HFFc6 (cell line): ENCODE data around the gene NSMF. TPM values are rescaled to one million over a fixed set of nuclear protein-coding genes. Genes with fewer than 3 reads are reported as not detected.

Experiments used
- DNase-seq: peaks from one replicate; pipeline ENCODE4 v3.0.0-alpha.2; 2018
- H3K27ac Mint-ChIP-seq: 2 replicates; pipeline ENCODE4 v1.8.0; 2020; ENCODE audit warnings: mild to moderate bottlenecking, mixed read lengths
- H3K27me3 Mint-ChIP-seq: 2 replicates; pipeline ENCODE4 v1.8.0; 2021; ENCODE audit warnings: mild to moderate bottlenecking, moderate library complexity, mixed read lengths; ENCODE audit not compliant: insufficient read depth
- H3K36me3 Mint-ChIP-seq: 2 replicates; pipeline ENCODE4 v1.8.0; 2021; ENCODE audit warnings: low read depth, mixed read lengths
- H3K4me1 Mint-ChIP-seq: 2 replicates; pipeline ENCODE4 v1.8.0; 2020; ENCODE audit warnings: low read depth, mixed read lengths
- H3K4me3 Mint-ChIP-seq: 2 replicates; pipeline ENCODE4 v1.8.0; 2020; ENCODE audit warnings: mild to moderate bottlenecking, moderate library complexity, mixed read lengths
- H3K9me3 Mint-ChIP-seq: 2 replicates; pipeline ENCODE4 v1.8.0; 2020; ENCODE audit warnings: mild to moderate bottlenecking, mixed read lengths
- total RNA-seq, 6 experiments: library from RNA; stranded (reverse); fragmentation: NEBNext Ultra II Directional; extraction: Animal tissue kit (Norgen Biotek cat#: 25700); gene quantifications; 2 replicates in 1 of 6; 3 replicates in 5 of 6; pipeline ENCODE4 v1.2.3, GENCODE V29; 2021
- TF ChIP-seq, protein P1 (sequence below): fragments of 200-600 bp; sonication (generic); IDR thresholded peaks from 2 replicates; pipeline ENCODE4 v1.5.0; 2021; ENCODE audit warnings: antibody characterized with exemption, mild to moderate bottlenecking

The NSMF gene
- total RNA-seq, 6 experiments from 2014 or later: 24.3 to 29.9 (median 26.4) TPM

DNA sequence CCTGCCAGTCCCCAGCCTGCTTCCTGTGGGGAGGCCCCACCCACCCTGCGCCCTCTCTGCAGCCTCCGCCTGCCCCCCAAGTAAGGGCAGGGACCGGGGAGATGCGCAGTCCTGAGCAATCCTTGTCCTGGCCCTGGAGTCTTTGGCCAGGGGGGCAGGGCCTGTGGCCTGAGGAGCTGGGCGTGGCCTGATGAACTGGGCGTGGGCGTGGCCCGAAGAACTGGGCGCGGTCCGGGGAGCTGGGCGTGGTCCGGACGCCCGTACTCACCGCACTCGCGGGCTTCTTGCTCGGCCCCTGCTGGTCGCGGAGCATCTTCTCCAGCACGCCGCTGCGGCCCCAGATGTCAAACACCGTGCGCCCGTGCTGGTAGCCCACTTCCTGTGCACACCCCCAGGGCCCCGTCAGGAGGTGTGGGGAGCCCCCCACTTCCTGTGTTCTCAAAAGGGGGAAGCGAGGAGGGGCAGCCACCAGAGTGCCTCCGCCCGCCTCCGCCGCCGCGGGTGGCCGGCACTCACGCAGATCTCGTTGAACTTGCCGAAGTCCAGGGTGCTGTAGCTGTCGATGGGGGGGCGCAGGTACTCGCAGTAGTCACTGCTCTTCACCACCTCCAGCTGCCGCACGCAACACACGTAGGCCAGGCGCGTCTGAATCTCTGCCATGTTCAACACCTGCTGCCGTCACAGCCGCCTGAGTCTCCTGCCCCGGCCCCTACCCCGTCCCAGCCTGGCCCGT lies 2.7 kb upstream of the NSMF start:
- Mint-ChIP-seq H3K4me1 (no peaks in the 10 kb centered on the region), H3K4me3 (no peak overlapping the region), H3K27ac (no peak overlapping the region), H3K27me3 (peaks cover 3% of the 10 kb centered on the region; the same call in 1 of the 2 replicates), H3K36me3 (no peaks in the 10 kb centered on the region), H3K9me3 (no peaks in the 10 kb centered on the region)
- peak; percentile 18 for DNase-seq
- TF ChIP-seq, protein P1, sequence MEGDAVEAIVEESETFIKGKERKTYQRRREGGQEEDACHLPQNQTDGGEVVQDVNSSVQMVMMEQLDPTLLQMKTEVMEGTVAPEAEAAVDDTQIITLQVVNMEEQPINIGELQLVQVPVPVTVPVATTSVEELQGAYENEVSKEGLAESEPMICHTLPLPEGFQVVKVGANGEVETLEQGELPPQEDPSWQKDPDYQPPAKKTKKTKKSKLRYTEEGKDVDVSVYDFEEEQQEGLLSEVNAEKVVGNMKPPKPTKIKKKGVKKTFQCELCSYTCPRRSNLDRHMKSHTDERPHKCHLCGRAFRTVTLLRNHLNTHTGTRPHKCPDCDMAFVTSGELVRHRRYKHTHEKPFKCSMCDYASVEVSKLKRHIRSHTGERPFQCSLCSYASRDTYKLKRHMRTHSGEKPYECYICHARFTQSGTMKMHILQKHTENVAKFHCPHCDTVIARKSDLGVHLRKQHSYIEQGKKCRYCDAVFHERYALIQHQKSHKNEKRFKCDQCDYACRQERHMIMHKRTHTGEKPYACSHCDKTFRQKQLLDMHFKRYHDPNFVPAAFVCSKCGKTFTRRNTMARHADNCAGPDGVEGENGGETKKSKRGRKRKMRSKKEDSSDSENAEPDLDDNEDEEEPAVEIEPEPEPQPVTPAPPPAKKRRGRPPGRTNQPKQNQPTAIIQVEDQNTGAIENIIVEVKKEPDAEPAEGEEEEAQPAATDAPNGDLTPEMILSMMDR: no peak

DNA sequence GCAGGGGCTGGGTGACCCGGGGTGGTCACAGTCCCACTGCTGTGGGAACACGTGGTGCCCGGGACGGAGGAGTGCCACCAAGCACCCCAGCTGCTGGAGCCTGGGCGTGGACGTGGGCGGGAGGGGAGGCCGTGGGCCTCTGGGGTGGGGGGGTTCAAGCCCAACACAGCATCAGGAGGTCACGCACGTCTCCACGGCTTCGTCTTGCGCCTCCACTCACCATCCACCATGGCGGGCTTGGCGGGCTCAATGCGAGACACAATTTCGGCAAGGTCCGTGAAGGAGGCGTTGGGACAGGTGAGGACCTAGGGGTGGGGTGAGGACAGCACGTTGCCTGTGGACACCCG lies 2.2 kb upstream of the NSMF start:
- Mint-ChIP-seq H3K9me3 (no peaks in the 10 kb centered on the region), H3K36me3 (no peaks in the 10 kb centered on the region), H3K27me3 (peaks cover 3% of the 10 kb centered on the region; the same call in 1 of the 2 replicates), H3K4me3 (no peak overlapping the region), H3K27ac (no peak overlapping the region), H3K4me1 (no peaks in the 10 kb centered on the region)
- TF ChIP-seq, protein P1: no peak
- DNase-seq: no peak

DNA sequence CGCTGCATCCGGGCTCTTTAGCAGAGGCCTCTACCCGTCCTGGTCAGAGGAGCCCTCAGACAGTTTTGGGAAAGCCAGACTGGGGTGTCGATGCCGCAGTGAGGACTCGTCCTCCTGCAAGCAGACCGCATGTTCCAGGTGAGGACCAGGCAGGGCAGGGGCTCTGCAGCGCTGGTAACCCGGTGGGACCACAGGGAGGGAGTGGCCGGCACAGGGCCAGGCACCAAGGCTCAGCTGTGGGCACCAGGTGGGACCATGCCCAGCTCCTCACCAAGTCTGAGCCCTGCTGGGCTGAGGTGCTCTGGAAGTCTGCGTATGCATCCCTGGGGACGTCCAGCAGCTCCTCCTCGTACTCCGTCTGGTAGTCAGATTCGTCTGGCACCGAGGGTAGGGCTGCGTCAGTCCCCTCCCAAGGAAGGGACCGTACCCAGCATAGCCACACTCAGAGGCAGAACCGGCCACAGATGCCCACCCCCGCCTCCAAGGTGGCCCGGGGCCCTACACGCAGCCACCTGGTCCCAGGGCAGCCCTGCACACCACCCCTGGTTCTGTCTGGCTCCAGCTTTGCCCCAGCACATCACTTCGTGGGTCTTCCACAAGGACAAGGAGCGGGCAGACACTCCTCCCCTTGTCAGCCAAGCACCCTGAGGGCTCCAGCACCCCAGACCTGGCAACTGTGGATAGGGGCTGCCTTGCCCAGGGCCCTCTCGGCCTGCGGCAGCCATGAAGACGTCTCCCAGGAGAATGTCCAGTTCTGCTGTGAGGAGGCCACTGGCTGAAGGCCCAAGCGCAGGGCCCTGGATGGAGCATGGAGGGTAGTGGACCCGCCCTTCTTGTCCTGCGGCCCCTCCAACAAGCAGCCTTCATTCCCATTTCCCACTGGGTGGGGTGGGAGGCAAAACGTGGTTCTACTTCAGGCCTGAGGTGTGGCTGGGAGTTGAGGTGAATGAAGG lies 1.5 kb upstream of the NSMF start:
- TF ChIP-seq, protein P1: no peak
- Mint-ChIP-seq H3K9me3 (no peaks in the 10 kb centered on the region), H3K4me3 (no peak overlapping the region), H3K4me1 (no peaks in the 10 kb centered on the region), H3K27me3 (peaks cover 3% of the 10 kb centered on the region; the same call in 1 of the 2 replicates), H3K36me3 (no peaks in the 10 kb centered on the region), H3K27ac (no peak overlapping the region)
- DNase-seq: no peak

DNA sequence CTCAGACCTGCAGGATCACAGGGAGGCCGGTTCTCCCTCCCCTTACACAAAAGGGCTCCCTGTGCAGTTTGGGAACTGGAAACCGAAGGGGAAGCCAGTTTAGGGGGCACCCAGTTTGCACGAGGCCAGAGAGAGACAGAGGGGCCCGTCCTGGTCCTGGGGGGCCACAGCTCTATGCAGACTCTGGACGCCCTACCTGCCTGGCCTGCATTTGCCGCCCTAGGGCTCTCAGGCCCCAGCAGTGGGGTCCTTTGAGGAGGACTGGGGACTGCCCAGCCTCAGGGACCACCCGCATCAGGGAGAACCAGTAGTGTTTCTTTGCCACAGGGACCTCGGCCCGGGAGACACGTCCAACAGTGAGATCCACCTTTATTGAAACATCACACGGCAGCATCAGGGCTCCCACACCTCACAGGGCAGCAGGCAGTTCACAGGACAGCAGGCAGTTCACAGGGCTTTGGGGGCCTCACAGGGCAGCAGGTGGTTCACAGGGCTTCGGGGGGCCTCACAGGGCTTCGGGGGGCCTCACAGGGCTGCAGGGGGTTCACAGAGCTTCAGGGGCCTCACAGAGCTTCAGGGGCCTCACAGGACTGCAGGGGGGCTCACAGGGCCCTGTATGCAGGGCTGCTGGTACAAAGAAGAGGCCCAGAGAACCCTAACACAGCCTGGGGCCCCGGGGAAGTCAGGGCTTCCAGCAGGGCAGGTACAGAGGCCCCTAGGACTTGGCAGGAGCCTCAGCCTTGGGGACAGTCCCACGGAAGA lies 648 bp upstream of the NSMF start:
- TF ChIP-seq, protein P1: no peak
- Mint-ChIP-seq H3K4me1 (no peaks in the 10 kb centered on the region), H3K27ac (peak overlapping the region; percentile 42), H3K27me3 (peaks cover 3% of the 10 kb centered on the region; the same call in 1 of the 2 replicates), H3K4me3 (peak overlapping the region; percentile 34; the same call in 1 of the 2 replicates), H3K36me3 (no peaks in the 10 kb centered on the region), H3K9me3 (no peaks in the 10 kb centered on the region)
- DNase-seq: no peak
